Measurements from ENCODE around the gene SHISA9.

The SHISA9 gene

GRCh38 chr16:13106464-13106863, 205.1 kb downstream of the SHISA9 start:
- no peak for TF ChIP-seq CTCF (IDR thresholded peaks at IDR 0.05; ENCODE audit: low read depth, low read length, poor library complexity, severe bottlenecking)
- TF ChIP-seq EZH2phosphoT487 (IDR thresholded peaks at IDR 0.05; ENCODE audit: borderline replicate concordance, low read length), result no peak
- Histone ChIP-seq H4K20me1 (ENCODE audit: control insufficient read depth, insufficient read depth, low read depth, low read length) (no peaks in the 10 kb centered on the region), H3K4me1 (ENCODE audit: control insufficient read depth, low read length) (no peaks in the 10 kb centered on the region), H3K27ac (ENCODE audit: low read depth, low read length) (no peak overlapping the region), H3K4me2 (ENCODE audit: low read length) (no peak overlapping the region), H3K27me3 (ENCODE audit: control insufficient read depth, low read length) (no peaks in the 10 kb centered on the region), H3K4me3 (ENCODE audit: low read length) (no peak overlapping the region), H3F3A (ENCODE audit: control insufficient read depth, insufficient read depth) (no peaks in the 10 kb centered on the region), H3K36me3 (ENCODE audit: control insufficient read depth, low read length) (no peaks in the 10 kb centered on the region), H3K9me2 (replicated peaks; ENCODE audit: control insufficient read depth, low read length) (no peaks in the 10 kb centered on the region), H3K9me3 (ENCODE audit: control insufficient read depth, insufficient read depth, low read length) (no peaks in the 10 kb centered on the region), H3K79me2 (ENCODE audit: control insufficient read depth, low read length) (no peaks in the 10 kb centered on the region)

- H3K79me2 ChIP-seq (ENCODE audit: control insufficient read depth, low read length), result no peaks in the 10 kb centered on the region
- H3K27me3 ChIP-seq (ENCODE audit: control insufficient read depth, low read length), result no peaks in the 10 kb centered on the region
- H4K20me1 ChIP-seq (ENCODE audit: control insufficient read depth, insufficient read depth, low read depth, low read length), result no peaks in the 10 kb centered on the region
- H3K4me3 ChIP-seq (ENCODE audit: low read length), result no peak overlapping the region
- H3K9me2 ChIP-seq (replicated peaks; ENCODE audit: control insufficient read depth, low read length), result no peaks in the 10 kb centered on the region
- H3K9me3 ChIP-seq (ENCODE audit: control insufficient read depth, insufficient read depth, low read length), result no peaks in the 10 kb centered on the region
- no peak overlapping the region for H3K27ac ChIP-seq (ENCODE audit: low read depth, low read length)
- H3K4me1 ChIP-seq (ENCODE audit: control insufficient read depth, low read length), result no peaks in the 10 kb centered on the region
- H3F3A ChIP-seq (ENCODE audit: control insufficient read depth, insufficient read depth), result no peaks in the 10 kb centered on the region
- no peaks in the 10 kb centered on the region for H3K36me3 ChIP-seq (ENCODE audit: control insufficient read depth, low read length)
- no peak overlapping the region for H3K4me2 ChIP-seq (ENCODE audit: low read length)
- no peak for TF ChIP-seq EZH2phosphoT487 (IDR thresholded peaks at IDR 0.05; ENCODE audit: borderline replicate concordance, low read length)
- TF ChIP-seq CTCF (IDR thresholded peaks at IDR 0.05; ENCODE audit: low read depth, low read length, poor library complexity, severe bottlenecking), result no peak
Measured at GRCh38 chr16:13108126-13108525, 206.7 kb downstream of the SHISA9 start.

- H3F3A ChIP-seq (ENCODE audit: control insufficient read depth, insufficient read depth), result no peaks in the 10 kb centered on the region
- no peak for TF ChIP-seq EZH2phosphoT487 (IDR thresholded peaks at IDR 0.05; ENCODE audit: borderline replicate concordance, low read length)
- TF ChIP-seq CTCF (IDR thresholded peaks at IDR 0.05; ENCODE audit: low read depth, low read length, poor library complexity, severe bottlenecking), result no peak
- H3K79me2 ChIP-seq (ENCODE audit: control insufficient read depth, low read length), result no peaks in the 10 kb centered on the region
- H4K20me1 ChIP-seq (ENCODE audit: control insufficient read depth, insufficient read depth, low read depth, low read length), result no peaks in the 10 kb centered on the region
- H3K9me2 ChIP-seq (replicated peaks; ENCODE audit: control insufficient read depth, low read length), result no peaks in the 10 kb centered on the region
- H3K27me3 ChIP-seq (ENCODE audit: control insufficient read depth, low read length), result no peaks in the 10 kb centered on the region
- H3K36me3 ChIP-seq (ENCODE audit: control insufficient read depth, low read length), result no peaks in the 10 kb centered on the region
- H3K27ac ChIP-seq (ENCODE audit: low read depth, low read length), result no peak overlapping the region
- H3K4me2 ChIP-seq (ENCODE audit: low read length), result no peak overlapping the region
- no peak overlapping the region for H3K4me3 ChIP-seq (ENCODE audit: low read length)
- no peaks in the 10 kb centered on the region for H3K4me1 ChIP-seq (ENCODE audit: control insufficient read depth, low read length)
- H3K9me3 ChIP-seq (ENCODE audit: control insufficient read depth, insufficient read depth, low read length), result no peaks in the 10 kb centered on the region
Measured at GRCh38 chr16:13109171-13109570, 207.8 kb downstream of the SHISA9 start.
